Caco-2 (cell line): ENCODE results near the gene ADAMTSL1. TPM values are rescaled to one million over a fixed set of nuclear protein-coding genes. Genes with fewer than 3 reads are reported as not detected.

Experiments used
- BruUV-seq: library from RNA; stranded (reverse); fragments of 400-500 nt; replicated peaks from 2 replicates; lab custom pipeline; 2021; lab: Mats Ljungman, UMichigan
- CTCF ChIA-PET: fragments of 300-600 bp; sonication (Branson Sonifier 250); formaldehyde crosslinking; loops from one replicate; lab custom pipeline; 2022; ENCODE audit warnings: antibody characterized with exemption; lab: Charles Lee
- POLR2A ChIA-PET: fragments of 300-600 bp; sonication (Branson Sonifier 250); formaldehyde crosslinking; loops from one replicate; lab custom pipeline; 2022; ENCODE audit warnings: antibody characterized with exemption; lab: Charles Lee
- DNase-seq, 2 experiments: peaks; one replicate each; pipeline versions ENCODE4 v3.0.0 to v3.0.0-alpha.2; 2020 to 2022
- H3K27me3 ChIP-seq: replicated peaks from 2 replicates; pipeline ENCODE4 v1.6.0; 2011; ENCODE audit warnings: low read length; ENCODE audit not compliant: control insufficient read depth, insufficient read depth
- H3K36me3 ChIP-seq: 2 replicates; pipeline ENCODE4 v1.5.1; 2011; ENCODE audit warnings: low read length; ENCODE audit not compliant: control insufficient read depth, insufficient read depth
- H3K4me1 ChIP-seq: fragments of 250-450 bp; sonication (Bioruptor Pico); 2 replicates; pipeline ENCODE4 v1.5.1; 2020; ENCODE audit warnings: mild to moderate bottlenecking
- H3K4me3 ChIP-seq: 2 replicates; pipeline ENCODE4 v1.5.1; 2011; ENCODE audit warnings: low read depth, mild to moderate bottlenecking, control low read depth, low read length
- H3K9me3 ChIP-seq: fragments of 250-450 bp; sonication (Bioruptor Pico); 2 replicates; pipeline ENCODE4 v1.5.1; 2020; ENCODE audit warnings: mild to moderate bottlenecking, moderate library complexity
- H3K27ac Mint-ChIP-seq: one replicate; pipeline ENCODE4 v1.8.0; 2022; ENCODE audit warnings: mixed read lengths; ENCODE audit not compliant: unreplicated experiment
- H3K27me3 Mint-ChIP-seq: one replicate; pipeline ENCODE4 v1.8.0; 2022; ENCODE audit warnings: mixed read lengths; ENCODE audit not compliant: insufficient read depth, unreplicated experiment
- H3K36me3 Mint-ChIP-seq: one replicate; pipeline ENCODE4 v1.8.0; 2022; ENCODE audit warnings: mild to moderate bottlenecking, mixed read lengths; ENCODE audit not compliant: insufficient read depth, unreplicated experiment
- H3K4me1 Mint-ChIP-seq: one replicate; pipeline ENCODE4 v1.8.0; 2022; ENCODE audit warnings: low read depth, mixed read lengths; ENCODE audit not compliant: unreplicated experiment
- H3K4me3 Mint-ChIP-seq: one replicate; pipeline ENCODE4 v1.8.0; 2022; ENCODE audit warnings: mild to moderate bottlenecking, moderate library complexity, mixed read lengths; ENCODE audit not compliant: unreplicated experiment
- H3K9me3 Mint-ChIP-seq: one replicate; pipeline ENCODE4 v1.8.0; 2022; ENCODE audit warnings: mixed read lengths; ENCODE audit not compliant: unreplicated experiment
- CTCF ChIP-seq, 2 experiments: fragments of 200-600 bp in 1 of 2; IDR thresholded peaks; 1 replicate in 1 of 2; 2 replicates in 1 of 2; pipeline versions ENCODE4 v1.5.1 to v1.8.0; 2011 to 2022; ENCODE audit warnings: antibody characterized with exemption in 1 of 2, control low read depth in 1 of 2, inconsistent platforms in 1 of 2, low read depth in 1 of 2, low read length in 1 of 2, mild to moderate bottlenecking in 1 of 2, moderate library complexity in 1 of 2; ENCODE audit not compliant: insufficient read depth in 1 of 2, severe bottlenecking in 1 of 2, unreplicated experiment in 1 of 2
- intact Hi-C: fragments of 100-400 bp; cut with micrococcal nuclease; formaldehyde crosslinking; loops from one replicate; pipeline ENCODE4 v1.10.0; 2022; ENCODE audit not compliant: unreplicated experiment
- total RNA-seq: library from RNA; stranded (reverse); gene quantifications from 2 replicates; pipeline ENCODE4 v1.2.3, GENCODE V29; 2022

The ADAMTSL1 gene
- total RNA-seq, 1 experiment from 2014 or later: not detected

GRCh38 chr9:18849270-18849669, 375.3 kb downstream of the ADAMTSL1 start:
- H3K9me3 Mint-ChIP-seq: no peaks in the 10 kb centered on the region
- no peak for DNase-seq
- H3K4me3 Mint-ChIP-seq: no peak overlapping the region
- H3K36me3 ChIP-seq: no peaks in the 10 kb centered on the region
- H3K27me3 Mint-ChIP-seq: peaks cover 7% of the 10 kb centered on the region
- no peak for TF ChIP-seq CTCF (IDR thresholded peaks at IDR 0.05; ENCODE audit: insufficient read depth in 1 of 2, low read depth in 1 of 2, low read length in 1 of 2, severe bottlenecking in 1 of 2, unreplicated experiment in 1 of 2)
- CTCF ChIA-PET: no interaction called here
- H3K27ac Mint-ChIP-seq: no peak overlapping the region
- no peaks in the 10 kb centered on the region for H3K4me1 ChIP-seq
- no peaks in the 10 kb centered on the region for H3K4me1 Mint-ChIP-seq
- no peak overlapping the region for H3K4me3 ChIP-seq
- no peaks in the 10 kb centered on the region for H3K9me3 ChIP-seq
- no peaks in the 10 kb centered on the region for H3K27me3 ChIP-seq
- intact Hi-C loops: no loop called here
- BruUV-seq: no TSS peak
- POLR2A ChIA-PET: no interaction called here
- no peaks in the 10 kb centered on the region for H3K36me3 Mint-ChIP-seq

- intact Hi-C loops: no loop called here
- Mint-ChIP-seq H3K27ac (no peak overlapping the region), H3K9me3 (no peaks in the 10 kb centered on the region), H3K36me3 (no peaks in the 10 kb centered on the region), H3K4me3 (no peak overlapping the region), H3K4me1 (no peaks in the 10 kb centered on the region), H3K27me3 (peaks cover 7% of the 10 kb centered on the region)
- POLR2A ChIA-PET: no interaction called here
- TF ChIP-seq CTCF (IDR thresholded peaks at IDR 0.05; ENCODE audit: insufficient read depth in 1 of 2, low read depth in 1 of 2, low read length in 1 of 2, severe bottlenecking in 1 of 2, unreplicated experiment in 1 of 2): no peak
- Histone ChIP-seq H3K27me3 (no peaks in the 10 kb centered on the region), H3K9me3 (no peaks in the 10 kb centered on the region), H3K4me1 (no peaks in the 10 kb centered on the region), H3K4me3 (no peak overlapping the region), H3K36me3 (no peaks in the 10 kb centered on the region)
- DNase-seq: no peak
- no TSS peak for BruUV-seq
- CTCF ChIA-PET: no interaction called here
Observed at GRCh38 chr9:18849890-18850677, 376.1 kb downstream of the ADAMTSL1 start.

GRCh38 chr9:18851069-18851795, 377.3 kb downstream of the ADAMTSL1 start:
- no TSS peak for BruUV-seq
- POLR2A ChIA-PET: no interaction called here
- no peaks in the 10 kb centered on the region for H3K27me3 ChIP-seq
- H3K36me3 Mint-ChIP-seq: no peaks in the 10 kb centered on the region
- H3K27me3 Mint-ChIP-seq: peaks cover 10% of the 10 kb centered on the region
- no peak for DNase-seq
- CTCF ChIA-PET: no interaction called here
- no peaks in the 10 kb centered on the region for H3K9me3 ChIP-seq
- no peaks in the 10 kb centered on the region for H3K9me3 Mint-ChIP-seq
- H3K36me3 ChIP-seq: no peaks in the 10 kb centered on the region
- no peaks in the 10 kb centered on the region for H3K4me1 Mint-ChIP-seq
- no peak overlapping the region for H3K27ac Mint-ChIP-seq
- no peak overlapping the region for H3K4me3 ChIP-seq
- intact Hi-C loops: no loop called here
- no peak for TF ChIP-seq CTCF (IDR thresholded peaks at IDR 0.05; ENCODE audit: insufficient read depth in 1 of 2, low read depth in 1 of 2, low read length in 1 of 2, severe bottlenecking in 1 of 2, unreplicated experiment in 1 of 2)
- H3K4me1 ChIP-seq: no peaks in the 10 kb centered on the region
- H3K4me3 Mint-ChIP-seq: no peak overlapping the region
